GM19035 (cell line): Measurements from ENCODE around the gene ZNF536.
"Not testable (repeated sequence)": the region's sequence is repeated elsewhere in the genome, so short reads cannot be mapped to it uniquely, and the experiment has no call there.

Experiments used
- ATAC-seq: cut with Tn5 transposase; IDR thresholded peaks from one replicate; pipeline ENCODE4 v1.9.1; 2021; ENCODE audit not compliant: unreplicated experiment

The ZNF536 gene

GRCh38 chr19:30408734-30409301 lies 36.6 kb downstream of the ZNF536 start:
- no peak for ATAC-seq

- no peak for ATAC-seq
These were observed 39.5 kb downstream of the ZNF536 start for GRCh38 chr19:30411714-30412113.

GRCh38 chr19:30416375-30416774 lies 44.2 kb downstream of the ZNF536 start:
- ATAC-seq, result no peak

- ATAC-seq, result not testable (repeated sequence)
These were observed 45.0 kb downstream of the ZNF536 start for GRCh38 chr19:30417166-30417565.

- ATAC-seq, result no peak
These were observed 47.5 kb downstream of the ZNF536 start for GRCh38 chr19:30419568-30420180.

- no peak for ATAC-seq
These were observed 48.1 kb downstream of the ZNF536 start for GRCh38 chr19:30420316-30420715.

GRCh38 chr19:30420881-30421280 lies 48.7 kb downstream of the ZNF536 start:
- ATAC-seq, result no peak

GRCh38 chr19:30421571-30421970 lies 49.4 kb downstream of the ZNF536 start:
- no peak for ATAC-seq

- no peak for ATAC-seq
These were observed 51.3 kb downstream of the ZNF536 start for GRCh38 chr19:30423481-30423880.

GRCh38 chr19:30425885-30426838 lies 54.0 kb downstream of the ZNF536 start:
- ATAC-seq, result no peak

GRCh38 chr19:30426864-30427263 lies 54.7 kb downstream of the ZNF536 start:
- ATAC-seq, result no peak

GRCh38 chr19:30428092-30428680 lies 56.0 kb downstream of the ZNF536 start:
- no peak for ATAC-seq

GRCh38 chr19:30428844-30429243 lies 56.7 kb downstream of the ZNF536 start:
- ATAC-seq, result no peak

- no peak for ATAC-seq
These were observed 58.1 kb downstream of the ZNF536 start for GRCh38 chr19:30430206-30430734.

- ATAC-seq, result no peak
These were observed 59.4 kb downstream of the ZNF536 start for GRCh38 chr19:30431591-30431990.

- no peak for ATAC-seq
These were observed 62.8 kb downstream of the ZNF536 start for GRCh38 chr19:30434797-30435594.

GRCh38 chr19:30437869-30438268 lies 65.7 kb downstream of the ZNF536 start:
- ATAC-seq, result no peak

GRCh38 chr19:30439310-30439709 lies 67.1 kb downstream of the ZNF536 start:
- ATAC-seq, result no peak

- ATAC-seq, result no peak
These were observed 68.8 kb downstream of the ZNF536 start for GRCh38 chr19:30441011-30441410.

- ATAC-seq, result no peak
These were observed 70.5 kb downstream of the ZNF536 start for GRCh38 chr19:30442674-30443073.
